ENCODE data around the gene LRIT2. TPM values are rescaled to one million over a fixed set of nuclear protein-coding genes. Genes with fewer than 3 reads are reported as not detected.

LRIT2 gene
- polyA plus RNA-seq, 3 donors = not detected

GRCh38 chr10:84205049-84205852 is 20.1 kb downstream of the LRIT2 start:
- WGBS (ENCODE audit: insufficient coverage) = 32% methylated on average over 6 of the region's 8 CpGs
- H3K9me3 ChIP-seq (replicated peaks in 1 of 2; ENCODE audit: control insufficient read depth in 1 of 2, insufficient read depth in 1 of 2, low read length in 2 of 2) = no peaks in the 10 kb centered on the region
- Mint-ChIP-seq H3K27me3 (ENCODE audit: low read depth in 3 of 3) (peaks cover 0 to 8% (median 4%) of the 10 kb centered on the region in 3 donors), H3K4me3 (no peak overlapping the region), H3K27ac (no peak overlapping the region), H3K36me3 (no peaks in the 10 kb centered on the region), H3K4me1 (no peaks in the 10 kb centered on the region), H3K9me3 (no peaks in the 10 kb centered on the region)
- H3K36me3 ChIP-seq (replicated peaks in 1 of 2; ENCODE audit: control insufficient read depth in 1 of 2, insufficient read depth in 2 of 2, low read length in 2 of 2) = no peaks in the 10 kb centered on the region
- H3K27me3 ChIP-seq (ENCODE audit: control insufficient read depth in 2 of 2, insufficient read depth in 2 of 2, low read length in 2 of 2) = no peaks in the 10 kb centered on the region
- H3K9ac ChIP-seq (ENCODE audit: insufficient read depth, low read length, poor library complexity, severe bottlenecking) = no peak overlapping the region
- H2AFZ ChIP-seq (ENCODE audit: insufficient read depth, low read depth, low read length, poor library complexity, severe bottlenecking) = no peak overlapping the region
- H4K20me1 ChIP-seq (ENCODE audit: insufficient read depth, low read length) = no peaks in the 10 kb centered on the region
- H3K4me1 ChIP-seq (ENCODE audit: control insufficient read depth in 1 of 2, insufficient read depth in 2 of 2, low read length in 2 of 2) = no peaks in the 10 kb centered on the region
- no peak overlapping the region for H3K27ac ChIP-seq (ENCODE audit: low read depth in 1 of 2, low read length in 2 of 2)
- no peaks in the 10 kb centered on the region for H3K79me2 ChIP-seq (ENCODE audit: insufficient read depth, low read length)
- intact Hi-C loops (cut with micrococcal nuclease) = no loop called here
- H3K4me3 ChIP-seq (replicated peaks in 1 of 3; ENCODE audit: low read depth in 2 of 3, low read length in 3 of 3) = no peak overlapping the region
- no peak overlapping the region for H3K4me2 ChIP-seq (replicated peaks; ENCODE audit: extremely low read depth, low read length, poor library complexity, severe bottlenecking)
- DNase-seq = peak; percentile 20 to 51 (median 38)
- TF ChIP-seq CTCF (IDR thresholded peaks at IDR 0.05) = peak; percentile 72

GRCh38 chr10:84204610-84205009 is 20.7 kb downstream of the LRIT2 start:
- TF ChIP-seq CTCF (IDR thresholded peaks at IDR 0.05) = no peak
- no peak for DNase-seq
- no peak overlapping the region for H3K4me3 Mint-ChIP-seq
- Histone ChIP-seq H3K4me2 (replicated peaks; ENCODE audit: extremely low read depth, low read length, poor library complexity, severe bottlenecking) (no peak overlapping the region), H3K4me1 (ENCODE audit: control insufficient read depth in 1 of 2, insufficient read depth in 2 of 2, low read length in 2 of 2) (no peaks in the 10 kb centered on the region), H3K9me3 (replicated peaks in 1 of 2; ENCODE audit: control insufficient read depth in 1 of 2, insufficient read depth in 1 of 2, low read length in 2 of 2) (no peaks in the 10 kb centered on the region), H3K27ac (ENCODE audit: low read depth in 1 of 2, low read length in 2 of 2) (no peak overlapping the region), H3K79me2 (ENCODE audit: insufficient read depth, low read length) (no peaks in the 10 kb centered on the region), H3K4me3 (replicated peaks in 1 of 3; ENCODE audit: low read depth in 2 of 3, low read length in 3 of 3) (no peak overlapping the region), H2AFZ (ENCODE audit: insufficient read depth, low read depth, low read length, poor library complexity, severe bottlenecking) (no peak overlapping the region), H3K9ac (ENCODE audit: insufficient read depth, low read length, poor library complexity, severe bottlenecking) (no peak overlapping the region), H4K20me1 (ENCODE audit: insufficient read depth, low read length) (no peaks in the 10 kb centered on the region), H3K36me3 (replicated peaks in 1 of 2; ENCODE audit: control insufficient read depth in 1 of 2, insufficient read depth in 2 of 2, low read length in 2 of 2) (no peaks in the 10 kb centered on the region), H3K27me3 (ENCODE audit: control insufficient read depth in 2 of 2, insufficient read depth in 2 of 2, low read length in 2 of 2) (no peaks in the 10 kb centered on the region)
- H3K9me3 Mint-ChIP-seq = no peaks in the 10 kb centered on the region
- no peak overlapping the region for H3K27ac Mint-ChIP-seq
- peaks cover 0 to 10% (median 4%) of the 10 kb centered on the region in 3 donors for H3K27me3 Mint-ChIP-seq (ENCODE audit: low read depth in 3 of 3)
- intact Hi-C loops (cut with micrococcal nuclease) = loop anchor here in 1 of 2 donors (1.0 kb wide), 1 partner anchor 58 kb away; no protein-coding TSS in a partner anchor
- no peaks in the 10 kb centered on the region for H3K4me1 Mint-ChIP-seq
- 86% methylated on average over 3 of the region's 4 CpGs for WGBS (ENCODE audit: insufficient coverage)
- no peaks in the 10 kb centered on the region for H3K36me3 Mint-ChIP-seq

Measured in CD14-positive monocyte (primary cell).